ENCODE data around the gene ZNF512B. TPM values are rescaled to one million over a fixed set of nuclear protein-coding genes. Genes with fewer than 3 reads are reported as not detected.

ZNF512B gene
- total RNA-seq, 1 experiment from 2014 or later: 10.3 TPM

GRCh38 chr20:63955281-63955826, 14.4 kb downstream of the ZNF512B start:
- intact Hi-C loops (cut with micrococcal nuclease): loop anchor here (5.0 kb wide), 1 partner anchor 258 kb away; the partner anchor contains the start of gene TNFRSF6B
- Histone ChIP-seq H3K9me2 (ENCODE audit: insufficient read depth) (no peaks in the 10 kb centered on the region), H3K4me3 (replicated peaks in 1 of 2; ENCODE audit: low read depth in 1 of 2, low read length in 2 of 2) (peak overlapping the region; percentile 90 to 96), H3K27me3 (ENCODE audit: insufficient read depth, low read length) (no peaks in the 10 kb centered on the region), H2AFZ (ENCODE audit: low read depth, low read length, poor library complexity, severe bottlenecking) (no peak overlapping the region), H4K20me1 (ENCODE audit: insufficient read depth) (no peaks in the 10 kb centered on the region), H3K4me2 (ENCODE audit: low read length) (peak overlapping the region; percentile 96), H3K9me3 (ENCODE audit: control insufficient read depth in 1 of 2, insufficient read depth in 1 of 2, low read depth in 1 of 2, low read length in 2 of 2) (no peaks in the 10 kb centered on the region), H3K27ac (ENCODE audit: low read depth, low read length) (peak overlapping the region; percentile 99), H3K36me3 (ENCODE audit: control insufficient read depth in 1 of 2, insufficient read depth in 2 of 2, low read length in 2 of 2) (no peaks in the 10 kb centered on the region; a peak in 1 of 4 replicates), H3K9ac (ENCODE audit: low read length) (peak overlapping the region; percentile 96), H3K4me1 (ENCODE audit: control insufficient read depth in 1 of 2, insufficient read depth in 2 of 2, low read length in 2 of 2) (peaks cover 17 to 60% of the 10 kb centered on the region in 2 experiments; a peak in 3 of 4 replicates), H3K79me2 (ENCODE audit: insufficient read depth, low read length) (peaks cover 58% of the 10 kb centered on the region)
- no peak for DNase-seq (ENCODE audit: low read depth, low spot score)
- ATAC-seq: peak; percentile 18; the same call in 1 of the 2 replicates
- CTCF ChIA-PET: no interaction called here
- TF ChIP-seq ATF3 (IDR thresholded peaks at IDR 0.05) (no peak), TCF7L2 (IDR thresholded peaks at IDR 0.05; ENCODE audit: borderline replicate concordance, extremely low read depth, insufficient read depth, insufficient read length) (peak; percentile 47), CEBPB (IDR thresholded peaks at IDR 0.05; ENCODE audit: low read depth) (no peak), FOSL1 (IDR thresholded peaks at IDR 0.05; ENCODE audit: low read depth) (no peak), POLR2AphosphoS5 (IDR thresholded peaks at IDR 0.05; ENCODE audit: low read depth, low read length) (peak; percentile 33; the same call in 1 of the 2 replicates), SP1 (IDR thresholded peaks at IDR 0.05; ENCODE audit: low read depth) (no peak), EZH2phosphoT487 (IDR thresholded peaks at IDR 0.05; ENCODE audit: borderline replicate concordance) (no peak), JUND (IDR thresholded peaks at IDR 0.05) (no peak), CTCF (IDR thresholded peaks at IDR 0.05 in 2 of 3, conservative IDR thresholded peaks at IDR 0.05 in 1 of 3; ENCODE audit: borderline replicate concordance in 1 of 3, insufficient read depth in 1 of 3, low read depth in 2 of 3, low read length in 2 of 3) (peak in 2 of 3 experiments; percentile 42 to 43; a peak in 4 of 6 replicates)
- POLR2A ChIA-PET: no interaction called here
- BruUV-seq (replicated peaks): no TSS peak
- RAD21 ChIA-PET (ENCODE audit: low non-redundant PET in 1 of 2, low total read pairs in 2 of 2, uncharacterized antibody in 2 of 2, unreplicated experiment in 2 of 2): no interaction called here

Data from HCT116 (cell line).